Vagina (tissue), 2 donors: ENCODE results near the gene UBE2F.

Experiments
- POLR2A ChIP-seq, 2 donors: fragments of 450-650 bp; IDR thresholded peaks; one replicate each; pipeline ENCODE4 v1.6.1; 2017; ENCODE audit warnings: antibody characterized with exemption in 2 of 2, mild to moderate bottlenecking in 2 of 2, moderate library complexity in 2 of 2
- POLR2AphosphoS5 ChIP-seq, 2 donors: sonication (generic); formaldehyde crosslinking; IDR thresholded peaks; one replicate each; pipeline ENCODE4 v1.9.0; 2017; ENCODE audit warnings: antibody characterized with exemption in 2 of 2, mild to moderate bottlenecking in 2 of 2, low read depth in 1 of 2; ENCODE audit not compliant: insufficient read depth in 1 of 2
- TF ChIP-seq, protein P1 (sequence below), 3 experiments: fragments of 450-650 bp in 2 of 3; fragments of 200-600 bp in 1 of 3; sonication (generic) in 1 of 3; IDR thresholded peaks; one replicate each; pipeline ENCODE4 v1.5.1; 2017 to 2019; ENCODE audit warnings: antibody characterized with exemption in 3 of 3, mild to moderate bottlenecking in 2 of 3, moderate library complexity in 2 of 3

- TF ChIP-seq, protein P1, sequence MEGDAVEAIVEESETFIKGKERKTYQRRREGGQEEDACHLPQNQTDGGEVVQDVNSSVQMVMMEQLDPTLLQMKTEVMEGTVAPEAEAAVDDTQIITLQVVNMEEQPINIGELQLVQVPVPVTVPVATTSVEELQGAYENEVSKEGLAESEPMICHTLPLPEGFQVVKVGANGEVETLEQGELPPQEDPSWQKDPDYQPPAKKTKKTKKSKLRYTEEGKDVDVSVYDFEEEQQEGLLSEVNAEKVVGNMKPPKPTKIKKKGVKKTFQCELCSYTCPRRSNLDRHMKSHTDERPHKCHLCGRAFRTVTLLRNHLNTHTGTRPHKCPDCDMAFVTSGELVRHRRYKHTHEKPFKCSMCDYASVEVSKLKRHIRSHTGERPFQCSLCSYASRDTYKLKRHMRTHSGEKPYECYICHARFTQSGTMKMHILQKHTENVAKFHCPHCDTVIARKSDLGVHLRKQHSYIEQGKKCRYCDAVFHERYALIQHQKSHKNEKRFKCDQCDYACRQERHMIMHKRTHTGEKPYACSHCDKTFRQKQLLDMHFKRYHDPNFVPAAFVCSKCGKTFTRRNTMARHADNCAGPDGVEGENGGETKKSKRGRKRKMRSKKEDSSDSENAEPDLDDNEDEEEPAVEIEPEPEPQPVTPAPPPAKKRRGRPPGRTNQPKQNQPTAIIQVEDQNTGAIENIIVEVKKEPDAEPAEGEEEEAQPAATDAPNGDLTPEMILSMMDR (IDR thresholded peaks at IDR 0.05), result no peak
- TF ChIP-seq POLR2A (IDR thresholded peaks at IDR 0.05) (no peak), POLR2AphosphoS5 (IDR thresholded peaks at IDR 0.05; ENCODE audit: insufficient read depth in 1 of 2, low read depth in 1 of 2) (no peak)
Measured at GRCh38 chr2:237929979-237930378, 36.8 kb upstream of the UBE2F start.
